GM21529 (cell line): ENCODE data around the gene TMEM45B.
"Not testable (repeated sequence)": the region's sequence is repeated elsewhere in the genome, so short reads cannot be mapped to it uniquely, and the experiment has no call there.

Source experiments
- ATAC-seq: cut with Tn5 transposase; IDR thresholded peaks from one replicate; pipeline ENCODE4 v1.9.1; 2021; ENCODE audit not compliant: unreplicated experiment

TMEM45B gene

GRCh38 chr11:129815596-129816461 lies at the start of gene TMEM45B:
Gene TMEM45B, plus strand, starts transcription at chr11:129815848. Its CDS starts 36,635 bp downstream, at chr11:129852483.
- no peak for ATAC-seq

- ATAC-seq, result peak; percentile 56
Measured at GRCh38 chr11:129766898-129767604, 48.6 kb upstream of the TMEM45B start.

- no peak for ATAC-seq
Measured at GRCh38 chr11:129767827-129768226, 47.8 kb upstream of the TMEM45B start.

GRCh38 chr11:129768356-129768755 lies 47.3 kb upstream of the TMEM45B start:
- ATAC-seq, result no peak

GRCh38 chr11:129769059-129769458 lies 46.6 kb upstream of the TMEM45B start:
- ATAC-seq, result no peak

GRCh38 chr11:129770993-129771392 lies 44.7 kb upstream of the TMEM45B start:
- ATAC-seq, result no peak

GRCh38 chr11:129771456-129771855 lies 44.2 kb upstream of the TMEM45B start:
- ATAC-seq, result not testable (repeated sequence)

GRCh38 chr11:129778877-129779276 lies 36.8 kb upstream of the TMEM45B start:
- no peak for ATAC-seq

GRCh38 chr11:129779342-129779741 lies 36.3 kb upstream of the TMEM45B start:
- ATAC-seq, result no peak

GRCh38 chr11:129785383-129786111 lies 30.1 kb upstream of the TMEM45B start:
- ATAC-seq, result no peak

- not testable (repeated sequence) for ATAC-seq
Measured at GRCh38 chr11:129786112-129786416, 29.6 kb upstream of the TMEM45B start.

- ATAC-seq, result no peak
Measured at GRCh38 chr11:129787532-129788155, 28.0 kb upstream of the TMEM45B start.

- no peak for ATAC-seq
Measured at GRCh38 chr11:129788278-129788677, 27.4 kb upstream of the TMEM45B start.

GRCh38 chr11:129790106-129790505 lies 25.5 kb upstream of the TMEM45B start:
- ATAC-seq, result no peak

GRCh38 chr11:129791515-129791914 lies 24.1 kb upstream of the TMEM45B start:
- ATAC-seq, result no peak

- ATAC-seq, result no peak
Measured at GRCh38 chr11:129792663-129793062, 23.0 kb upstream of the TMEM45B start.

GRCh38 chr11:129795089-129795488 lies 20.6 kb upstream of the TMEM45B start:
- ATAC-seq, result no peak

GRCh38 chr11:129798212-129798611 lies 17.4 kb upstream of the TMEM45B start:
- ATAC-seq, result no peak

- not testable (repeated sequence) for ATAC-seq
Measured at GRCh38 chr11:129800162-129800561, 15.5 kb upstream of the TMEM45B start.

GRCh38 chr11:129800655-129801054 lies 15.0 kb upstream of the TMEM45B start:
- ATAC-seq, result no peak

GRCh38 chr11:129803533-129803932 lies 12.1 kb upstream of the TMEM45B start:
- ATAC-seq, result no peak
